HG02610 (cell line): ENCODE results near the gene CXADR.
"Not testable (repeated sequence)": the region's sequence is repeated elsewhere in the genome, so short reads cannot be mapped to it uniquely, and the experiment has no call there.

ENCODE experiments used
- ATAC-seq: cut with Tn5 transposase; IDR thresholded peaks from one replicate; pipeline ENCODE4 v1.9.1; 2021; ENCODE audit warnings: mild to moderate bottlenecking, moderate library complexity; ENCODE audit not compliant: unreplicated experiment

Gene CXADR

GRCh38 chr21:17501107-17502006 lies 11.5 kb upstream of the CXADR start:
- ATAC-seq: no peak

DNA sequence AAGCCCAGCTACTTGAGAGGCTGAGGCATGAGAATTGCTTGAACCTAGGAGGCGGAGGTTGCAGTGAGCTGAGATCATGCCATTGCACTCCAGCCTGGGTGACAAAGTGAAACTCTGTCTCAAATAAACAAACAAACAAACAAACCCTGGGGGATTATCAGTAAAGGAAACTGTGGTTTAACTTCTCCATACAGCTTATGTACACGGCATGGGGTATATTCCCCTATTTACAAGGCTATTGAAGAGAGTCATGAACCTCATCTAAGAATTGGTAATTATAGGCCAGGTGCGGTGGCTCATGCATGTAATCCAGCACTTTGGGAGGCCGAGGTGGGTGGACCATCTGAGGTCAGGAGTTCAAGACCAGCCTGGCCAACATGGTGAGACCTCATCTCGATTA lies 9.9 kb upstream of the CXADR start:
- ATAC-seq: not testable (repeated sequence)

DNA sequence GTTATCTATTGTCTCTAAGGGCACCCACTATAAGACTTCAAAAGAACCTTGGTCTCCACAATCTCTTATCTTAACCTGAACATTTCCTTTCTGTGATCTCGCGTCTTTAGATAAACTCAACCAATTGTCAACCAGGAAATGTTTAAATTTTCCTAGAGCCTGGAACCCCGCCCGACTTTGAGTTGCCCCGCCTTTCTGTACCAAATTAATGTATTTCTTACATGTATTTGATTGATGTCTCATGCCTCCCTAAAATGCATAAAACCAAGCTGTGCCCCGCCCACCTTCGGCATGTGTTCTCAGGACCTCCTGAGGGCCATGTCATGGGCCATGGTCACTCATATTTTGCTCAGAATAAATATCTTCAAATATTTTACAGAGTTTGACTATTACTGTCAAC lies 5.9 kb upstream of the CXADR start:
- ATAC-seq: no peak

GRCh38 chr21:17507591-17507990 lies 5.3 kb upstream of the CXADR start:
- no peak for ATAC-seq

DNA sequence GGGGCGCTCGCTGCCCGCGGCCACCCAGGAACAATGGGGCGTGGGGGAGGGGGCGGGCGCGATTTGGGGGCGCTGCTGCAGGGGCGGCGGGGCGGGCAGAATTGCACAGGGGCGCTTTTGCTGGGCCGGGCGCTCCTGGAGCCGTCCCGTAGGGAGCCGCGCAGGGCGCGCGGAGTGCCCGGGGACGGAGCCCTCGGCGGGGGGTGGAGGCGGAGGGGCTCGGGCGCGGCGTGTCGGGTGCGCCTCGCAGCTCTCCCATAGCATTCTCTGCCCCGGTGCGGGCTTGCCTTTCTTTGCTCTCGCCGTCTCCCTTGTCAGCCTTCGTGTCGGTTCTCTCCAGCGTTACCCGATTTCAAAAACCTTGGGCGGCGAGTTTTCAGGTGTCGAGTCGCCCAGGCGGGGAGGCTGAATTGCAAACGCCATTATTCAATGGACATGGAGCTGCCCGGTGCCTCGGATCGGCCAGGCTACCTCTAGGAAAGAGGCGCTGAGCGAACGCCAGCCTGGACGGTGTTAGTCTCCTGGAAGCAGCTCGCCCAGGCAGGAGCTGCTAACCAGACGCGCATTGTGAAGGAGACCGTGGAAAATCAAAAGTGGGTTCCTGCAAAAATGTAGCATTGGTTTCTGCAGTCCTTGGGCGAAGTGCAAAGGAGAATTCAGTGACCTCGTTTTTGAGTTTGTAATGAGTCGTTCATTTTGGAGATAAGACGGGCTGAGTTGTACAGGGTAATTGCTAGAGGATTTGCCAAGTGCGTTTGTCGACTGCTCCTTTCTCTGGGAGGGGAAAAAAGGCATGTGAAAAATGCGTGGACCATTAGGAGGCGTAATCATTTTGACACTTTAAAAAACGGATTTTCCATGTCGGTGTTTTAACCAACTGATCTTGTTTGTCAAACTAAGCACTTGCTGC lies 626 bp downstream of the CXADR start:
- peak; percentile 22 for ATAC-seq

GRCh38 chr21:17514124-17514845 lies 1.4 kb downstream of the CXADR start:
- no peak for ATAC-seq

DNA sequence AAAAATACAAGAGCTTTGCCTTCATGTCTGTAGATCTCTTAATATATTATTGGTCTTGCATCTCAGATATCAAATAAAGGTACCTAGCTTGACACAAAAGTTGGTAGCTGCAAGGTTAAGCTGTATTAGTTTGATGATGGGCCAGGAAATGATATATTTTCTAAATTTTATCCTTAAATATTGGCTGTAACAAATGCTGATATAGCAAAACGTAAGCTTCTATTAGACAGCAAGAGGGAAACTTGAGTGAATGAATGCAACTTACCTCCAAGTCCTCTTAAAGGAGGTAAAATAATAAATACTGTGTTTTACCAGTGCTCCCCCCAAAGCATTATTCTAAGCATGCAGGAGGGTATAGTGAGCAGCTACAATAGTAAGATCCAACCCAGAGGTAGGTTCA lies 4.2 kb downstream of the CXADR start:
- not testable (repeated sequence) for ATAC-seq

DNA sequence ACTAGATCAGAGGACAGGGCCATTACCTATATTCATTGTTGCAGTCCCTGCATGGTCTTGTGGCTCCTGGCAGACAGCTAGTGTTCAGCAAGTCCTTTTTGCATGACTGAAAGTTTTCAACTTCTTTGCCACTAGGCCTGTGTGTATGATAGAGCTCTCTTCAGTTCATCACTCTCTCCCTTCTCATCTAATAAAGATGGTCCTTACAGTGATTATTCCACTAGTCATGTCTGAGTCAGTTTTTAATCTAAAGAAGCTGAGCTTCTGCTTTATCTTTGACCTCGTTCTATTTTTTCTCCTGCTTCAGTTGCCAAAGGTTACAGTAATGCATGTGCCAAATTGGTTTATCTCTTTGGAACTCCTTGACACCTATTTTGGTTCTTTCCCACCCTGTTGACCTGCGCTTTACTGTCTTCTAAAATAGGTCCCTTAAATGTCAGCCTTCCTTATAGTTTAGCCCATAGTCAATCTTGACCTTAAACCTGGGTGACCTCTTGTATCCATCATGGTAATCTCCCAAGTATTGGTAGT lies 6.4 kb downstream of the CXADR start:
- ATAC-seq: no peak

DNA sequence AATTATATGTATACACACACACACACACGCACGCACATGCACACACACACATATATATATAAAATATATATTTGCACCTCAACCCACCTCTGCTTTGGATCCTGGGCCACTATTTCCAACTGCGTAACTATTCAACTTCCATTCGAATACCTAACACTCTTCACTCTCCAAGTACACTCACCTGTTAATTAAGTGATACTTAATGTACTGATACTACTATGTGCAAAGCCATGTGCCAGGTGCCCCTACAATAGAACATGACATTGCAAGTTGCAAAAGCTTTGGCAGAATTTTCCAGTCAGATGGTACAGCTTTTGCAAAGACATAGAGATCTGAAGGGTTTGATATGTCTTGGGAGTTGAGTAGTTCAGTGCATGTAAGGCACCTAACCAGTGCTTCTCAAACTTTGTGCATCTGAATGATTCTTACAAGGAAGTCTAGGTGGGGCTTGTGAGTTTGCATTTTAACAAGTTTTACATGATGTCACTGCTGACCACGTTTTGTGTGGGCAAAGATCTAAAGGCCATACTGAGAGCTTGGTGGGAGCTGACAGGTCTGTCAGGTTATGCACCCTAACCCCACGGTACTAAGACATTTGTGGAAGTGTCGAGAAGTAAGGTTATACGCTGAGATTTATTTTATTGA lies 7.2 kb downstream of the CXADR start:
- ATAC-seq: no peak

DNA sequence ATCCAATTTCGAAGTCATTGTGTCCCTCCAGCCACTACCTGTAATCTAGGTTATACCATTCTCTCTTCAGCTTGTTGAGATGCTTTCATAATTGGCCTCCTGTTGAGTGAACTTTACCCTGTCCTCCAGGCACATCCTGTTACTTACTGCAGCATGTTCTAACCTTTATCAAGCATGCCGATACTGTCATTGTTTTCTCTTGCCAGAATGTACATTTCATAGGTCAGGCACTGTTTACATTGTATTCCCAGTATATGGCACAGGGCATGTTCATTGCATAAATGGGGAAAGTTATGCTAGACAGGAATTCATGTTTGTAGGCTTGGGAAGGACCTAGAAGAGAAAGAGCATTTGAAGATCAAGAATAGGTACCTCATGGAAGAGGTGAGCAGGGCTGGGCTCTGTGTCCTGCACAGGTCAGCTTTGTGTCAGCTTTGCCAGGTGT lies 10.2 kb downstream of the CXADR start:
- ATAC-seq: no peak

GRCh38 chr21:17523979-17524494 lies 11.2 kb downstream of the CXADR start:
- ATAC-seq: not testable (repeated sequence)

GRCh38 chr21:17524635-17525034 lies 11.8 kb downstream of the CXADR start:
- no peak for ATAC-seq

- ATAC-seq: no peak
These were observed 13.9 kb downstream of the CXADR start for GRCh38 chr21:17526776-17527175.

GRCh38 chr21:17527240-17527639 lies 14.4 kb downstream of the CXADR start:
- ATAC-seq: no peak

DNA sequence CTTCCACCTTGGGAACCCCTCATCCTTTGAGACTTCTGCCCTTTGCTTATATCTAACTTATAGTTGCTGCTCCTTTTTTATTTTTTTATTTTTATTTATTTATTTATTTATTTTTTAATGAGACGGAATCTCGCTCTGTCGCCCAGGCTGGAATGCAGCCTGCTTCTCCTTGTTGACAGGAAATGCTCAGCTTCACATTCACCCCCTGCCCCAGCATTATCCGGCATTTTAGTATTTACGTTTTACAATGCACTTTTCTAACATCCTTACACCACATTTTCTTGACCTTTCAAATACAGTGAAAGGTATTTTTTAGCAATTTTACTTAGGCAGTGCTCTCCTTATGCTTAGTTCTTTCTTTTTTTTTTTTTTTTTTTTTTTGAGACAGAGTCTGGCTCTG lies 14.9 kb downstream of the CXADR start:
- no peak for ATAC-seq

DNA sequence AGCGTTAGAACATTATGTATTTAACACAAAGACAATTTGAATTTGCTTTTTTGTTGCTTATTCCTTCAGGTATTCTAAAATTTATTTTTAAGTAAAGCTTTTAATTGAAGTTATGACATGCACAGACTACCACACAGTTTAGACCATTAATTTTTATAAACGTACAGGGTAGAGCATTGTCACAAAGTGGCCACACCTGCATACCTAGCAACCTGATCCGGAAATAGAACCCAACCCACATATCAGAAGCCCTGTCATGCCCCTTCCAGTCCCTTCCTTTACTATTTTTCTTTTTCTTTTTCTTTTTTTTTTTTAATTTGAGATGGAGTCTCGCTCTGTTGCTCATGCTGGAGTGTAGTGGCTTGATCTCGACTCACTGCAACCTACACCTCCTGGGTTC lies 16.8 kb downstream of the CXADR start:
- no peak for ATAC-seq

DNA sequence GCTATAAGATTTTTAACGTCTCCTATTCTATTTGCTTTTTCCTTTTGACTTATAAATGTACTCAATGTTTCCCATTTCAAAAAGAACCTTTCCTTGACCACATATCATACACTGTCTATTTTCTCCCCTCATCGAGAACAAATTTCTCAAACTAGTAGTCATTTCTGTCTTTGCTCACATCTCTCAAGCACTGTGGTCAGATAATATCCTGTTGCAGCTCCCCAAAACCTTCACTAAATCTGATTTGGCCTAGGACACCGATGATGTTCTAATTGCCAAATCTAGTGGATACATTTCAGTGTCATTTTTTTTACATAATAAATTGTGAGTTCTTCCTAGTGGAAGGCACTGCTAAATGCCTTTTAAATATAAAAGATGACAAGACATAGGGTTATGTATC lies 19.4 kb downstream of the CXADR start:
- ATAC-seq: no peak

GRCh38 chr21:17536381-17536780 lies 23.5 kb downstream of the CXADR start:
- ATAC-seq: no peak

DNA sequence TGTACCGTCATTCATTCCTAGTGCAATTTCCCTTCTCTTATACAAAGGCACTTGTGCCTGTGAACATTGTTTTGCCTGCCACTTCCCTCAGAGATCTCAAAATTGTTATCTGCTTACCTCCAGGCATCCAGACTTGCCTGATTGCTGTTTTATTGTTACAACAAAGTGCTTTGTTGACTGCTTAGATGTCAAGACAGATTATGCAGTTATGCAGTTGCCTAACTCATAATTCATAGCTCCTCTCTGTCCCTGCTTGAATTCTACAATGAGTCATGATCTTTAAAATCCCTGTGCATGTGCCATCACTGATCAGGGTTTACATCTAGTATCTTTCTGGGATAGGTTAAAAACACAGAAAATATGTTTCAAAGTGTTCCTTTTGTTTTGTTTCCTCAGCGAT lies 24.5 kb downstream of the CXADR start:
- ATAC-seq: no peak

GRCh38 chr21:17538576-17538975 lies 25.7 kb downstream of the CXADR start:
- no peak for ATAC-seq
